Liver (tissue), 9 donors: ENCODE measurements around the gene CWC27. TPM values are rescaled to one million over a fixed set of nuclear protein-coding genes. Genes with fewer than 3 reads are reported as not detected.

Source experiments
- DNase-seq: peaks from one replicate; pipeline ENCODE4 v3.0.0-alpha.2; 2017; ENCODE audit warnings: low spot score
- H3K27ac ChIP-seq, 2 donors: one replicate each; pipeline ENCODE4 v1.7.0; 2013; ENCODE audit warnings: inconsistent platforms in 2 of 2, low read length in 2 of 2, control low read depth in 1 of 2, low read depth in 1 of 2, mild to moderate bottlenecking in 1 of 2
- H3K27me3 ChIP-seq, 4 donors: one replicate each; pipeline versions ENCODE4 v1.6.1 to v1.7.0; 2013; ENCODE audit warnings: low read length in 3 of 4, inconsistent platforms in 1 of 4, mild to moderate bottlenecking in 1 of 4, moderate library complexity in 1 of 4; ENCODE audit not compliant: control insufficient read depth in 4 of 4, insufficient read depth in 4 of 4
- H3K36me3 ChIP-seq, 4 donors: one replicate each; pipeline versions ENCODE4 v1.6.1 to v1.7.0; 2013; ENCODE audit warnings: low read length in 3 of 4, mild to moderate bottlenecking in 3 of 4, low read depth in 1 of 4, moderate library complexity in 1 of 4; ENCODE audit not compliant: control insufficient read depth in 4 of 4, insufficient read depth in 3 of 4
- H3K4me1 ChIP-seq, 4 donors: one replicate each; pipeline versions ENCODE4 v1.6.1 to v1.7.0; 2013; ENCODE audit warnings: low read length in 3 of 4, mild to moderate bottlenecking in 3 of 4, moderate library complexity in 1 of 4; ENCODE audit not compliant: control insufficient read depth in 4 of 4, insufficient read depth in 4 of 4
- H3K4me3 ChIP-seq, 3 donors: one replicate each; pipeline versions ENCODE4 v1.6.1 to v1.7.0; 2013; ENCODE audit warnings: low read length in 3 of 3, control low read depth in 1 of 3, low read depth in 1 of 3, mild to moderate bottlenecking in 1 of 3
- H3K9ac ChIP-seq, 2 donors: one replicate each; pipeline ENCODE4 v1.7.0; 2013; ENCODE audit warnings: low read length in 2 of 2, mild to moderate bottlenecking in 2 of 2, moderate library complexity in 2 of 2, control low read depth in 1 of 2, low read depth in 1 of 2
- H3K9me3 ChIP-seq, 4 donors: one replicate each; pipeline versions ENCODE4 v1.6.1 to v1.7.0; 2013; ENCODE audit warnings: low read length in 3 of 4; ENCODE audit not compliant: control insufficient read depth in 4 of 4
- ATF3 ChIP-seq: IDR thresholded peaks from 2 replicates; pipeline ENCODE4 v1.6.1; 2016; ENCODE audit warnings: antibody characterized with exemption
- FOXA2 ChIP-seq: IDR thresholded peaks from 2 replicates; pipeline ENCODE4 v1.6.1; 2016; ENCODE audit warnings: antibody characterized with exemption
- GABPA ChIP-seq, 2 donors: IDR thresholded peaks in 1 of 2; conservative IDR thresholded peaks in 1 of 2; 2 replicates each; pipeline ENCODE4 v1.6.1; 2016; ENCODE audit warnings: antibody characterized with exemption in 2 of 2, mild to moderate bottlenecking in 1 of 2, moderate library complexity in 1 of 2
- JUND ChIP-seq, 2 donors: IDR thresholded peaks; 2 replicates each; pipeline ENCODE4 v1.6.1; 2016; ENCODE audit warnings: antibody characterized with exemption in 2 of 2
- REST ChIP-seq: IDR thresholded peaks from 2 replicates; pipeline ENCODE4 v1.6.1; 2016; ENCODE audit warnings: antibody characterized with exemption, mild to moderate bottlenecking
- TAF1 ChIP-seq: conservative IDR thresholded peaks from 2 replicates; pipeline ENCODE4 v1.6.1; 2016; ENCODE audit warnings: antibody characterized with exemption, mild to moderate bottlenecking
- ZBTB33 ChIP-seq: IDR thresholded peaks from 2 replicates; pipeline ENCODE4 v1.6.1; 2016; ENCODE audit warnings: antibody characterized with exemption
- WGBS: extraction: QIAGEN DNeasy Blood & Tissue Kit; methylation state at CpG from one replicate; pipeline ENCODE4 v1.1.7; 2013; 5-methylcytosine and 5-hydroxymethylcytosine counted together
- polyA plus RNA-seq, 2 donors: library from polyadenylated mRNA; stranded (reverse) in 1 of 2; unstranded in 1 of 2; fragments of 200-250 nt in 1 of 2; fragments of >200 nt in 1 of 2; fragmentation: Nextera tagmentation in 1 of 2; extraction: Ambion mirVana in 1 of 2; gene quantifications; one replicate each; pipeline versions ENCODE4 v1.2.1 to v1.2.3, GENCODE V29; 2013 to 2015
- total RNA-seq, 2 donors: library from RNA; depleted of rRNA; stranded (reverse); fragments of >200 nt; gene quantifications; one replicate each; pipeline ENCODE4 v1.2.3, GENCODE V29; 2014
- donor health status: healthy.
- donor health status: healthy.
- donor health status: healthy.
- donor health status: healthy.
- donor health status: healthy.

CWC27 gene
- total and polyA plus RNA-seq, 4 donors = 3.9 to 9.8 (median 6.0) TPM

- no peak for TF ChIP-seq TAF1
- 93% methylated on average over 2 of the region's 2 CpGs for WGBS
- DNase-seq = no peak
- Histone ChIP-seq H3K27me3 (no peaks in the 10 kb centered on the region), H3K9ac (no peak overlapping the region), H3K4me3 (no peak overlapping the region), H3K27ac (no peak overlapping the region), H3K9me3 (no peaks in the 10 kb centered on the region), H3K36me3 (peaks cover 0 to 9% (median 4%) of the 10 kb centered on the region in 4 donors), H3K4me1 (no peaks in the 10 kb centered on the region)
Observed at GRCh38 chr5:64786372-64786771, 17.6 kb downstream of the CWC27 start.

- H3K27me3 ChIP-seq = no peaks in the 10 kb centered on the region
- WGBS = 89% methylated on average over 2 of the region's 2 CpGs
Observed at GRCh38 chr5:64788156-64788555, 19.4 kb downstream of the CWC27 start.

More at GRCh38 chr5:64788156-64788555, 19.4 kb downstream of the CWC27 start:
- Histone ChIP-seq H3K36me3 (peaks cover 0 to 9% (median 4%) of the 10 kb centered on the region in 4 donors), H3K9me3 (no peaks in the 10 kb centered on the region), H3K4me3 (no peak overlapping the region), H3K4me1 (no peaks in the 10 kb centered on the region), H3K27ac (no peak overlapping the region), H3K9ac (no peak overlapping the region)
- no peak for DNase-seq
- no peak for TF ChIP-seq ATF3
- no peak for TF ChIP-seq REST
- TF ChIP-seq JUND (IDR thresholded peaks at IDR 0.05) = no peak
- no peak for TF ChIP-seq FOXA2
- TF ChIP-seq GABPA (IDR thresholded peaks at IDR 0.05 in 1 of 2, conservative IDR thresholded peaks at IDR 0.05 in 1 of 2) = no peak
- TF ChIP-seq ZBTB33 = no peak
